ENCODE measurements around the gene DLL1.

DNA sequence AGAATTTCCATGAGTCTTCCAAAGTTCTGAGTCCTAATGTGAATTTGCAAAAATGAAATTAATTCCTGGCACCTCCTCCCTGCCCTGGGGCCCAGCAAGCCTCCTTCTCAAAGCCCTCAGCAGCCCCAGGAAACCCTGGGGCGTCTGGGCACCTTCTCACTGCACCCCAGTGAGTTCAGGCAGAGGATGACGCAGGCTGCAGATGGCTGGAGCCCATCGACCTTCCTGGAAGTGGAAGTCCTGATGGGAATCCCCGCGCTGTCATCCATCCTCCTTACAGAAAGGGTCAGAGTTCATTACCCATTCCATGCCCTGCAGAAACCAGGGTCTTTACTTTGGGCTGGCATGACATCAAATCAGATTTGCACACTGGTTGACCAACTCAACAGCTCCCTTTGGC, 31.6 kb downstream of the DLL1 start:
- TF ChIP-seq, protein P1, sequence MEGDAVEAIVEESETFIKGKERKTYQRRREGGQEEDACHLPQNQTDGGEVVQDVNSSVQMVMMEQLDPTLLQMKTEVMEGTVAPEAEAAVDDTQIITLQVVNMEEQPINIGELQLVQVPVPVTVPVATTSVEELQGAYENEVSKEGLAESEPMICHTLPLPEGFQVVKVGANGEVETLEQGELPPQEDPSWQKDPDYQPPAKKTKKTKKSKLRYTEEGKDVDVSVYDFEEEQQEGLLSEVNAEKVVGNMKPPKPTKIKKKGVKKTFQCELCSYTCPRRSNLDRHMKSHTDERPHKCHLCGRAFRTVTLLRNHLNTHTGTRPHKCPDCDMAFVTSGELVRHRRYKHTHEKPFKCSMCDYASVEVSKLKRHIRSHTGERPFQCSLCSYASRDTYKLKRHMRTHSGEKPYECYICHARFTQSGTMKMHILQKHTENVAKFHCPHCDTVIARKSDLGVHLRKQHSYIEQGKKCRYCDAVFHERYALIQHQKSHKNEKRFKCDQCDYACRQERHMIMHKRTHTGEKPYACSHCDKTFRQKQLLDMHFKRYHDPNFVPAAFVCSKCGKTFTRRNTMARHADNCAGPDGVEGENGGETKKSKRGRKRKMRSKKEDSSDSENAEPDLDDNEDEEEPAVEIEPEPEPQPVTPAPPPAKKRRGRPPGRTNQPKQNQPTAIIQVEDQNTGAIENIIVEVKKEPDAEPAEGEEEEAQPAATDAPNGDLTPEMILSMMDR (IDR thresholded peaks at IDR 0.05 in 8 of 11, conservative IDR thresholded peaks at IDR 0.05 in 3 of 11) = no peak
- no peak for TF ChIP-seq POLR2A (IDR thresholded peaks at IDR 0.05)

Measured in spleen (tissue), 7 donors.